Measurements from ENCODE around the gene EXOC6B. TPM values are rescaled to one million over a fixed set of nuclear protein-coding genes. Genes with fewer than 3 reads are reported as not detected.

EXOC6B gene
- total and polyA plus RNA-seq, 9 of the 15 experiments (the other 6 are each of a cell fraction or from before 2014, with no cell fraction given): 0.28 to 4.2 (median 2.0) TPM

DNA sequence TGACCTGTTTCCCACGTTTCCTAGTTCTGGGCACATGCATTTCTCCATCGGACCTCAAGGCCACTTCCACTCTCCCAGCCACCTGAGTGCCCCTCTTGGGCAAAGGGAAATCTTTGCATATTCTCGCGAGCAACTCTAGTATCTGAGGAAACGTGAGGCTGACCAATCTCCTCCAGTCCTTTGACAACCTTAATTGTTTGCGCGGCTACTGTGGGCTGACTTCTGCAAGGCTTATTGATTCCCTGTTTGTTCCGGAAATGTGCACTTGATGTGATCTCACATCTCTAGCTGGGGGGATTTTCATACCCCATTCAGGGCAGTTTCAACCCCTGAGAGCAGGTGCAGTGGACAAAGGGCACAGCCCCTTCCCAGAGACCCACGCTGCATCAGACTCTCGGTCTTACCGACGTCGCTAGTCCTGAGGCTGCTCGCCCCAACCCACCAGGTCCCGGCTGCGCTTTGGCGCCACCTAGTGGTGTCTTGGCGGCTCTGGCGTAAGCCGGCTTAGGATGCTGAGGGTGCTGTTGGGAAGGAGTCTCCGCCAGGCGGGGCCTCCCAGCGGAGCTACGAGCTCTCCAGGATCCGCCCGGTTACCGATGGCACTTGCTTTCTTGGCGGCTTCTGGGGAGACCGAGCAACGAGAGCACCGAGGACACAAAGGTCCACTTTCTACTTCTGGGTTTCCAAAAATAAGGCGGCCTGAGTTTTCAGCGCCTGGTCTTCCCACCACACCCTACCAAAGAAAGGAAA lies 36.6 kb upstream of the EXOC6B start (continued):
- TF ChIP-seq, protein P1, sequence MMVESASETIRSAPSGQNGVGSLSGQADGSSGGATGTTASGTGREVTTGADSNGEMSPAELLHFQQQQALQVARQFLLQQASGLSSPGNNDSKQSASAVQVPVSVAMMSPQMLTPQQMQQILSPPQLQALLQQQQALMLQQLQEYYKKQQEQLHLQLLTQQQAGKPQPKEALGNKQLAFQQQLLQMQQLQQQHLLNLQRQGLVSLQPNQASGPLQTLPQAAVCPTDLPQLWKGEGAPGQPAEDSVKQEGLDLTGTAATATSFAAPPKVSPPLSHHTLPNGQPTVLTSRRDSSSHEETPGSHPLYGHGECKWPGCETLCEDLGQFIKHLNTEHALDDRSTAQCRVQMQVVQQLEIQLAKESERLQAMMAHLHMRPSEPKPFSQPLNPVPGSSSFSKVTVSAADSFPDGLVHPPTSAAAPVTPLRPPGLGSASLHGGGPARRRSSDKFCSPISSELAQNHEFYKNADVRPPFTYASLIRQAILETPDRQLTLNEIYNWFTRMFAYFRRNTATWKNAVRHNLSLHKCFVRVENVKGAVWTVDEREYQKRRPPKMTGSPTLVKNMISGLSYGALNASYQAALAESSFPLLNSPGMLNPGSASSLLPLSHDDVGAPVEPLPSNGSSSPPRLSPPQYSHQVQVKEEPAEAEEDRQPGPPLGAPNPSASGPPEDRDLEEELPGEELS (CRISPR knock-in tag; IDR thresholded peaks at IDR 0.05; ENCODE audit: borderline replicate concordance): no peak
- TF ChIP-seq SMARCA4 (IDR thresholded peaks at IDR 0.05) (peak; percentile 67), HNRNPK (IDR thresholded peaks at IDR 0.05; ENCODE audit: low read depth, low read length, poor library complexity, severe bottlenecking) (no peak), ZNF41 (CRISPR knock-in tag; conservative IDR thresholded peaks at IDR 0.05) (no peak), ZNF584 (CRISPR knock-in tag; IDR thresholded peaks at IDR 0.05; ENCODE audit: low read depth) (no peak), ZNF75A (CRISPR knock-in tag; IDR thresholded peaks at IDR 0.05) (no peak), ATF1 (CRISPR knock-in tag; IDR thresholded peaks at IDR 0.05) (no peak), ATF1 (tag; IDR thresholded peaks at IDR 0.05) (0 out of 2 replicates have a peak, but pooled peaks have one; percentile 25), ZNF830 (CRISPR knock-in tag; IDR thresholded peaks at IDR 0.05) (no peak), HNRNPLL (IDR thresholded peaks at IDR 0.05; ENCODE audit: low read depth, low read length, poor library complexity, severe bottlenecking) (no peak), NELFE (IDR thresholded peaks at IDR 0.05; ENCODE audit: insufficient read depth, insufficient read length) (no peak), ETS2 (tag; IDR thresholded peaks at IDR 0.05; ENCODE audit: borderline replicate concordance, poor library complexity, severe bottlenecking) (no peak), MEF2A (IDR thresholded peaks at IDR 0.05; ENCODE audit: control insufficient read depth, low read depth, low read length) (0 out of 2 replicates have a peak, but pooled peaks have one; percentile 7), EP300 (IDR thresholded peaks at IDR 0.05; ENCODE audit: low read length) (no peak), RBM34 (IDR thresholded peaks at IDR 0.05; ENCODE audit: borderline replicate concordance, insufficient read depth, low read length) (no peak), CTBP1 (IDR thresholded peaks at IDR 0.05; ENCODE audit: borderline replicate concordance) (peak; percentile 88), ATF7 (IDR thresholded peaks at IDR 0.05) (peak; percentile 33; the same call in 1 of the 2 replicates), MAZ (CRISPR knock-in tag; conservative IDR thresholded peaks at IDR 0.05 in 1 of 2, IDR thresholded peaks at IDR 0.05 in 1 of 2) (peak; percentile 47 to 89; a peak in 3 of 4 replicates), RBM25 (IDR thresholded peaks at IDR 0.05; ENCODE audit: low read depth, low read length, severe bottlenecking) (no peak)
- TF ChIP-seq, protein P2, sequence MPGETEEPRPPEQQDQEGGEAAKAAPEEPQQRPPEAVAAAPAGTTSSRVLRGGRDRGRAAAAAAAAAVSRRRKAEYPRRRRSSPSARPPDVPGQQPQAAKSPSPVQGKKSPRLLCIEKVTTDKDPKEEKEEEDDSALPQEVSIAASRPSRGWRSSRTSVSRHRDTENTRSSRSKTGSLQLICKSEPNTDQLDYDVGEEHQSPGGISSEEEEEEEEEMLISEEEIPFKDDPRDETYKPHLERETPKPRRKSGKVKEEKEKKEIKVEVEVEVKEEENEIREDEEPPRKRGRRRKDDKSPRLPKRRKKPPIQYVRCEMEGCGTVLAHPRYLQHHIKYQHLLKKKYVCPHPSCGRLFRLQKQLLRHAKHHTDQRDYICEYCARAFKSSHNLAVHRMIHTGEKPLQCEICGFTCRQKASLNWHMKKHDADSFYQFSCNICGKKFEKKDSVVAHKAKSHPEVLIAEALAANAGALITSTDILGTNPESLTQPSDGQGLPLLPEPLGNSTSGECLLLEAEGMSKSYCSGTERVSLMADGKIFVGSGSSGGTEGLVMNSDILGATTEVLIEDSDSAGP (CRISPR knock-in tag; IDR thresholded peaks at IDR 0.05): no peak
- TF ChIP-seq, protein P3, sequence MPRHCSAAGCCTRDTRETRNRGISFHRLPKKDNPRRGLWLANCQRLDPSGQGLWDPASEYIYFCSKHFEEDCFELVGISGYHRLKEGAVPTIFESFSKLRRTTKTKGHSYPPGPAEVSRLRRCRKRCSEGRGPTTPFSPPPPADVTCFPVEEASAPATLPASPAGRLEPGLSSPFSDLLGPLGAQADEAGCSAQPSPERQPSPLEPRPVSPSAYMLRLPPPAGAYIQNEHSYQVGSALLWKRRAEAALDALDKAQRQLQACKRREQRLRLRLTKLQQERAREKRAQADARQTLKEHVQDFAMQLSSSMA (CRISPR knock-in tag; IDR thresholded peaks at IDR 0.05): no peak
- TF ChIP-seq, protein P4, sequence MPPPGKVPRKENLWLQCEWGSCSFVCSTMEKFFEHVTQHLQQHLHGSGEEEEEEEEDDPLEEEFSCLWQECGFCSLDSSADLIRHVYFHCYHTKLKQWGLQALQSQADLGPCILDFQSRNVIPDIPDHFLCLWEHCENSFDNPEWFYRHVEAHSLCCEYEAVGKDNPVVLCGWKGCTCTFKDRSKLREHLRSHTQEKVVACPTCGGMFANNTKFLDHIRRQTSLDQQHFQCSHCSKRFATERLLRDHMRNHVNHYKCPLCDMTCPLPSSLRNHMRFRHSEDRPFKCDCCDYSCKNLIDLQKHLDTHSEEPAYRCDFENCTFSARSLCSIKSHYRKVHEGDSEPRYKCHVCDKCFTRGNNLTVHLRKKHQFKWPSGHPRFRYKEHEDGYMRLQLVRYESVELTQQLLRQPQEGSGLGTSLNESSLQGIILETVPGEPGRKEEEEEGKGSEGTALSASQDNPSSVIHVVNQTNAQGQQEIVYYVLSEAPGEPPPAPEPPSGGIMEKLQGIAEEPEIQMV (tag; conservative IDR thresholded peaks at IDR 0.05; ENCODE audit: low read depth): no peak

Measured in K562 (cell line).